Gastrocnemius medialis (tissue), 4 donors: Measurements from ENCODE around the gene APOD.

ENCODE experiments used
- POLR2A ChIP-seq, 2 donors: fragments of 450-650 bp; IDR thresholded peaks; one replicate each; pipeline ENCODE4 v1.6.1; 2017; ENCODE audit warnings: antibody characterized with exemption in 2 of 2, mild to moderate bottlenecking in 2 of 2, moderate library complexity in 2 of 2
- TF ChIP-seq, protein P1 (sequence below), 5 experiments: fragments of 450-650 bp in 3 of 5; fragments of 200-600 bp in 2 of 5; sonication (generic) in 2 of 5; IDR thresholded peaks in 4 of 5; conservative IDR thresholded peaks in 1 of 5; 1 replicate in 4 of 5; 2 replicates in 1 of 5; pipeline ENCODE4 v1.5.1; 2016 to 2019; ENCODE audit warnings: antibody characterized with exemption in 5 of 5, mild to moderate bottlenecking in 3 of 5, moderate library complexity in 3 of 5

DNA sequence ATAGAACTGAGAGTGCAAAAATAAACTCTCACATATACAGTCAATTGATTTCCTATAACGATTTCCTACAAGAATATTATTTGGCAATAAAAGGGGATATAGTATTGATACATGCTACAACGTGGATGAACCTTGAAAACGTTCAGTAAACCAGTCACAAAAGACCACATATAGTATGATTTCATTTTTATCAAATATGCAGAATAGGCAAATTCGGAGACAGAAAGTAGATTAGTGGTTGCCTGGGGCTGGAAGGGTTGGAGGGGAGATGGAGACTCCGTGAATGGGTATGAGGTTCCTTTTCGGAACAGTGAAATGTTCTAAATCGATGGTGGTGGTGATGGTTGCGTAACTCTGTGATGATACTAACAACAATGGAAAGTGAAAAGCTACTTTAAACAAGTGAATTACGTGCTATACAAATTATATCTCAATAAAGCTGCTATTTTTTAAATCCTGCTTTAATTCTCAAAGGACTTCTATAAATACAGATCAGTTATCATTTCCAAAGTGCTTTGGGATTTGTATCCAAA, 6.0 kb downstream of the APOD start:
- TF ChIP-seq, protein P1, sequence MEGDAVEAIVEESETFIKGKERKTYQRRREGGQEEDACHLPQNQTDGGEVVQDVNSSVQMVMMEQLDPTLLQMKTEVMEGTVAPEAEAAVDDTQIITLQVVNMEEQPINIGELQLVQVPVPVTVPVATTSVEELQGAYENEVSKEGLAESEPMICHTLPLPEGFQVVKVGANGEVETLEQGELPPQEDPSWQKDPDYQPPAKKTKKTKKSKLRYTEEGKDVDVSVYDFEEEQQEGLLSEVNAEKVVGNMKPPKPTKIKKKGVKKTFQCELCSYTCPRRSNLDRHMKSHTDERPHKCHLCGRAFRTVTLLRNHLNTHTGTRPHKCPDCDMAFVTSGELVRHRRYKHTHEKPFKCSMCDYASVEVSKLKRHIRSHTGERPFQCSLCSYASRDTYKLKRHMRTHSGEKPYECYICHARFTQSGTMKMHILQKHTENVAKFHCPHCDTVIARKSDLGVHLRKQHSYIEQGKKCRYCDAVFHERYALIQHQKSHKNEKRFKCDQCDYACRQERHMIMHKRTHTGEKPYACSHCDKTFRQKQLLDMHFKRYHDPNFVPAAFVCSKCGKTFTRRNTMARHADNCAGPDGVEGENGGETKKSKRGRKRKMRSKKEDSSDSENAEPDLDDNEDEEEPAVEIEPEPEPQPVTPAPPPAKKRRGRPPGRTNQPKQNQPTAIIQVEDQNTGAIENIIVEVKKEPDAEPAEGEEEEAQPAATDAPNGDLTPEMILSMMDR (IDR thresholded peaks at IDR 0.05 in 4 of 5, conservative IDR thresholded peaks at IDR 0.05 in 1 of 5): no peak
- no peak for TF ChIP-seq POLR2A (IDR thresholded peaks at IDR 0.05)
